ENCODE results near the gene MYF5.
"Not testable (repeated sequence)": the region's sequence is repeated elsewhere in the genome, so short reads cannot be mapped to it uniquely, and the experiment has no call there.

- TF ChIP-seq, protein P1, sequence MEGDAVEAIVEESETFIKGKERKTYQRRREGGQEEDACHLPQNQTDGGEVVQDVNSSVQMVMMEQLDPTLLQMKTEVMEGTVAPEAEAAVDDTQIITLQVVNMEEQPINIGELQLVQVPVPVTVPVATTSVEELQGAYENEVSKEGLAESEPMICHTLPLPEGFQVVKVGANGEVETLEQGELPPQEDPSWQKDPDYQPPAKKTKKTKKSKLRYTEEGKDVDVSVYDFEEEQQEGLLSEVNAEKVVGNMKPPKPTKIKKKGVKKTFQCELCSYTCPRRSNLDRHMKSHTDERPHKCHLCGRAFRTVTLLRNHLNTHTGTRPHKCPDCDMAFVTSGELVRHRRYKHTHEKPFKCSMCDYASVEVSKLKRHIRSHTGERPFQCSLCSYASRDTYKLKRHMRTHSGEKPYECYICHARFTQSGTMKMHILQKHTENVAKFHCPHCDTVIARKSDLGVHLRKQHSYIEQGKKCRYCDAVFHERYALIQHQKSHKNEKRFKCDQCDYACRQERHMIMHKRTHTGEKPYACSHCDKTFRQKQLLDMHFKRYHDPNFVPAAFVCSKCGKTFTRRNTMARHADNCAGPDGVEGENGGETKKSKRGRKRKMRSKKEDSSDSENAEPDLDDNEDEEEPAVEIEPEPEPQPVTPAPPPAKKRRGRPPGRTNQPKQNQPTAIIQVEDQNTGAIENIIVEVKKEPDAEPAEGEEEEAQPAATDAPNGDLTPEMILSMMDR (IDR thresholded peaks at IDR 0.05) = not testable (repeated sequence)
- not testable (repeated sequence) for TF ChIP-seq POLR2A (IDR thresholded peaks at IDR 0.05)
Measured at GRCh38 chr12:80676042-80676636, 40.6 kb upstream of the MYF5 start.
